ENCODE measurements around the gene CLSTN2. TPM values are rescaled to one million over a fixed set of nuclear protein-coding genes. Genes with fewer than 3 reads are reported as not detected.

CLSTN2 gene
- total and polyA plus RNA-seq, 2 of the 8 experiments (the other 6 are each of a cell fraction or from before 2014, with no cell fraction given) = 0.39 to 0.52 TPM

DNA sequence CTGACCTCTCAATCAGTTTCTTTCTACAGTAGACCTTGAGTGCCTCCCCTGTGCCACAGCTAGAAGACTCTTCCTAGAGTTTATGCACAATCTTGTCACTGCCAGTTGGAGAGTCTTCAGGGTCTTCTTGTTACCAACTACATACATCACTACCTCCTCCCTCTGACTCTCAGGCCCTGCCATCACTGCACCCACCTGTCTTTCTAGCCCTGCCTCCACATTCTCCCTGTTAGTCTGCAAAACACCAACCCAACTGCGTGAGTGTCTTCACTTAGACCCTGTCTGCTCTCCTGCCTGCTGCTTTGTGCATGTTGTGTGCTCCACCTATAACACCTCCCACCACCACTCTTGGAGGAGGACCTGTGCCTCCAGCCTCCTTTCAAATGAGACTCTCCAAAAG lies 34.4 kb downstream of the CLSTN2 start:
- TF ChIP-seq TCF12 (IDR thresholded peaks at IDR 0.05; ENCODE audit: low read depth, low read length) (no peak), POU5F1 (IDR thresholded peaks at IDR 0.05; ENCODE audit: low read depth, low read length) (no peak), SP4 (IDR thresholded peaks at IDR 0.05; ENCODE audit: low read length) (no peak), EZH2 (IDR thresholded peaks at IDR 0.05; ENCODE audit: low read depth, low read length, severe bottlenecking) (no peak), GTF2F1 (IDR thresholded peaks at IDR 0.05; ENCODE audit: borderline replicate concordance, low read depth, low read length) (no peak)

More for the DNA sequence above, 34.4 kb downstream of the CLSTN2 start:
- Histone ChIP-seq H3K23ac (ENCODE audit: insufficient read length) (no peak overlapping the region), H2BK5ac (ENCODE audit: low read depth, low read length) (no peak overlapping the region), H2BK120ac (replicated peaks; ENCODE audit: low read depth, low read length) (no peak overlapping the region), H3K27ac (ENCODE audit: low read depth, low read length) (no peak overlapping the region), H4K91ac (replicated peaks; ENCODE audit: insufficient read length, low read length) (no peak overlapping the region), H2BK12ac (ENCODE audit: low read depth, low read length) (no peak overlapping the region), H2BK15ac (ENCODE audit: low read length) (no peak overlapping the region), H3K79me2 (ENCODE audit: control insufficient read depth in 1 of 2, insufficient read depth in 2 of 2, low read length in 2 of 2) (no peaks in the 10 kb centered on the region), H3K36me3 (ENCODE audit: control insufficient read depth in 2 of 4, insufficient read depth in 4 of 4, low read length in 3 of 4) (no peaks in the 10 kb centered on the region), H3K4me1 (replicated peaks in 1 of 4; ENCODE audit: control insufficient read depth in 3 of 4, insufficient read depth in 4 of 4, low read length in 3 of 4) (no peaks in the 10 kb centered on the region), H4K8ac (ENCODE audit: extremely low read depth, insufficient read depth, low read length) (no peak overlapping the region), H3K9ac (replicated peaks in 1 of 4; ENCODE audit: extremely low read depth in 1 of 4, low read depth in 3 of 4, low read length in 3 of 4) (no peak overlapping the region), H3K27me3 (replicated peaks in 1 of 4; ENCODE audit: control insufficient read depth in 3 of 4, extremely low read depth in 1 of 4, insufficient read depth in 3 of 4, low read length in 3 of 4) (no peaks in the 10 kb centered on the region), H3K18ac (ENCODE audit: extremely low read depth, low read length) (no peak overlapping the region), H3K79me1 (ENCODE audit: low read depth, low read length) (no peaks in the 10 kb centered on the region), H2AFZ (ENCODE audit: low read length) (no peak overlapping the region), H3K4ac (replicated peaks; ENCODE audit: insufficient read length, low read depth, low read length) (no peak overlapping the region), H3K4me2 (ENCODE audit: insufficient read depth in 1 of 2, low read depth in 2 of 2, low read length in 2 of 2) (no peak overlapping the region), H3K9me3 (ENCODE audit: insufficient read depth in 2 of 2, low read depth in 1 of 2, low read length in 1 of 2) (no peaks in the 10 kb centered on the region), H3K14ac (ENCODE audit: insufficient read length) (no peak overlapping the region), H2BK20ac (ENCODE audit: low read length) (no peak overlapping the region), H3K23me2 (ENCODE audit: low read depth, low read length) (no peaks in the 10 kb centered on the region), H3K4me3 (ENCODE audit: extremely low read depth in 1 of 4, insufficient read depth in 2 of 4, low read depth in 3 of 4, low read length in 4 of 4) (no peak overlapping the region), H2AK5ac (ENCODE audit: low read depth, low read length) (no peak overlapping the region), H4K5ac (ENCODE audit: insufficient read length, low read depth, low read length) (no peak overlapping the region), H3K56ac (replicated peaks; ENCODE audit: insufficient read length, low read depth, low read length) (no peak overlapping the region), H4K20me1 (replicated peaks in 1 of 2; ENCODE audit: control insufficient read depth in 1 of 2, insufficient read depth in 2 of 2, low read length in 2 of 2) (peaks cover 0 to 2% of the 10 kb centered on the region in 2 experiments)
- CTCF ChIA-PET (ENCODE audit: partially characterized antibody) = interaction anchor here (0.8 kb wide), 1 partner anchor 11 kb away, joined by 3 read pairs; no protein-coding TSS in a partner anchor
- POLR2A ChIA-PET (ENCODE audit: partially characterized antibody) = no interaction called here
- 100% methylated on average over 1 of the region's 1 CpG; no CpG with 5 or more reads in 1 of the 2 experiments for WGBS, 2 experiments (ENCODE audit: extremely low coverage in 1 of 2, insufficient coverage in 1 of 2, insufficient read length in 1 of 2, insufficient replicate concordance in 2 of 2, low coverage in 1 of 2, low lambda C conversion rate in 2 of 2, missing lambda C conversion rate in 1 of 2)
- FAIRE-seq (no peak), DNase-seq (ENCODE audit: low read depth in 1 of 2, low spot score in 2 of 2) (no peak)

Data from H1 (cell line).